K562 (cell line): Measurements from ENCODE around the gene IGLL1.
A peak's percentile ranks its signal among the peaks of the same experiment; 100 is the strongest.

ENCODE experiments used
- LCOR ChIP-seq: sonication (generic); formaldehyde crosslinking; IDR thresholded peaks from 2 replicates; pipeline ENCODE4 v1.8.0; 2022; ENCODE audit warnings: mild to moderate bottlenecking, missing genetic modification reagents
- MAFF ChIP-seq: IDR thresholded peaks from 2 replicates; pipeline ENCODE4 v1.6.1; 2012; ENCODE audit warnings: low read length, improper control_type of control experiment
- MYC ChIP-seq, 2 experiments: fragments of 250-450 bp in 1 of 2; sonication (Bioruptor Pico) in 1 of 2; IDR thresholded peaks; 2 replicates each; pipeline versions ENCODE4 v1.5.1 to v1.6.1; 2012 to 2021; ENCODE audit warnings: low read depth in 2 of 2, borderline replicate concordance in 1 of 2, improper control_type of control experiment in 1 of 2, low read length in 1 of 2, mild to moderate bottlenecking in 1 of 2, moderate library complexity in 1 of 2
- NFRKB ChIP-seq: fragments of 450-650 bp; IDR thresholded peaks from 2 replicates; pipeline ENCODE4 v1.6.1; 2016; ENCODE audit warnings: low read depth
- POLR2A ChIP-seq: fragments of 450-650 bp; conservative IDR thresholded peaks from 2 replicates; pipeline ENCODE4 v1.6.1; 2016
- TBL1XR1 ChIP-seq, 2 experiments: IDR thresholded peaks; 2 replicates each; pipeline ENCODE4 v1.6.1; 2012; ENCODE audit warnings: improper control_type of control experiment in 2 of 2, low read length in 2 of 2, mild to moderate bottlenecking in 1 of 2
- ZNF121 ChIP-seq: sonication (generic); formaldehyde crosslinking; conservative IDR thresholded peaks from 2 replicates; pipeline ENCODE4 v1.8.0; 2022; ENCODE audit warnings: missing genetic modification reagents
- ZNF717 ChIP-seq: fragments of 250-450 bp; sonication (Bioruptor Pico); IDR thresholded peaks from 2 replicates; pipeline ENCODE4 v1.5.0; 2021
- TF ChIP-seq, protein P1 (sequence below): sonication (generic); formaldehyde crosslinking; IDR thresholded peaks from 2 replicates; pipeline ENCODE4 v1.8.0; 2022; ENCODE audit warnings: mild to moderate bottlenecking, missing genetic modification reagents
- TF ChIP-seq, protein P2 (sequence below), 3 experiments: IDR thresholded peaks in 2 of 3; conservative IDR thresholded peaks in 1 of 3; 2 replicates each; pipeline ENCODE4 v1.5.1; 2011 to 2012; ENCODE audit warnings: low read length in 3 of 3, mild to moderate bottlenecking in 3 of 3, control low read depth in 2 of 3, improper control_type of control experiment in 1 of 3, inconsistent platforms in 1 of 3, low read depth in 1 of 3, mixed read lengths in 1 of 3, moderate library complexity in 1 of 3; ENCODE audit not compliant: insufficient read depth in 2 of 3

DNA sequence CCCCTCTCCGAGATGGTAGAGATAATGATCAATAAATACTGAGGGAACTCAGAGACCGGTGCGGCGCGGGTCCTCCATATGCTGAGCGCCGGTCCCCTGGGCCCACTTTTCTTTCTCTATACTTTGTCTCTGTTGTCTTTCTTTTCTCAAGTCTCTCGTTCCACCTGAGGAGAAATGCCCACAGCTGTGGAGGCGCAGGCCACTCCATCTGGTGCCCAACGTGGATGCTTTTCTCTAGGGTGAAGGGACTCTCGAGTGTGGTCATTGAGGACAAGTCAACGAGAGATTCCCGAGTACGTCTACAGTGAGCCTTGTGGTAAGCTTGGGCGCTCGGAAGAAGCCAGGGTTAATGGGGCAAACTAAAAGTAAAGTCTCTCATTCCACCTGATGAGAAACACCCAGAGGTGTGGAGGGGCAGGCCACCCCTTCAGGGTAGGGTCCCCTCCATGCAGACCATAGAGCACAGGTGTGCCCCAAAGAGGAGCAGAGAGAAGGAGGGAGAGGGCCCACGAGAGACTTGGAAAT is 43.2 kb downstream of the IGLL1 start:
- no peak for TF ChIP-seq TBL1XR1 (IDR thresholded peaks at IDR 0.05; ENCODE audit: low read length in 2 of 2)
- TF ChIP-seq NFRKB, result 0 out of 2 replicates have a peak, but pooled peaks have one; percentile 12
- TF ChIP-seq, protein P1, sequence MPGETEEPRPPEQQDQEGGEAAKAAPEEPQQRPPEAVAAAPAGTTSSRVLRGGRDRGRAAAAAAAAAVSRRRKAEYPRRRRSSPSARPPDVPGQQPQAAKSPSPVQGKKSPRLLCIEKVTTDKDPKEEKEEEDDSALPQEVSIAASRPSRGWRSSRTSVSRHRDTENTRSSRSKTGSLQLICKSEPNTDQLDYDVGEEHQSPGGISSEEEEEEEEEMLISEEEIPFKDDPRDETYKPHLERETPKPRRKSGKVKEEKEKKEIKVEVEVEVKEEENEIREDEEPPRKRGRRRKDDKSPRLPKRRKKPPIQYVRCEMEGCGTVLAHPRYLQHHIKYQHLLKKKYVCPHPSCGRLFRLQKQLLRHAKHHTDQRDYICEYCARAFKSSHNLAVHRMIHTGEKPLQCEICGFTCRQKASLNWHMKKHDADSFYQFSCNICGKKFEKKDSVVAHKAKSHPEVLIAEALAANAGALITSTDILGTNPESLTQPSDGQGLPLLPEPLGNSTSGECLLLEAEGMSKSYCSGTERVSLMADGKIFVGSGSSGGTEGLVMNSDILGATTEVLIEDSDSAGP (CRISPR knock-in tag), result no peak
- TF ChIP-seq POLR2A, result no peak
- no peak for TF ChIP-seq ZNF121
- no peak for TF ChIP-seq MYC (IDR thresholded peaks at IDR 0.05; ENCODE audit: low read depth, low read length)
- TF ChIP-seq MYC (CRISPR knock-in tag; IDR thresholded peaks at IDR 0.05; ENCODE audit: borderline replicate concordance, low read depth), result no peak
- TF ChIP-seq, protein P2, sequence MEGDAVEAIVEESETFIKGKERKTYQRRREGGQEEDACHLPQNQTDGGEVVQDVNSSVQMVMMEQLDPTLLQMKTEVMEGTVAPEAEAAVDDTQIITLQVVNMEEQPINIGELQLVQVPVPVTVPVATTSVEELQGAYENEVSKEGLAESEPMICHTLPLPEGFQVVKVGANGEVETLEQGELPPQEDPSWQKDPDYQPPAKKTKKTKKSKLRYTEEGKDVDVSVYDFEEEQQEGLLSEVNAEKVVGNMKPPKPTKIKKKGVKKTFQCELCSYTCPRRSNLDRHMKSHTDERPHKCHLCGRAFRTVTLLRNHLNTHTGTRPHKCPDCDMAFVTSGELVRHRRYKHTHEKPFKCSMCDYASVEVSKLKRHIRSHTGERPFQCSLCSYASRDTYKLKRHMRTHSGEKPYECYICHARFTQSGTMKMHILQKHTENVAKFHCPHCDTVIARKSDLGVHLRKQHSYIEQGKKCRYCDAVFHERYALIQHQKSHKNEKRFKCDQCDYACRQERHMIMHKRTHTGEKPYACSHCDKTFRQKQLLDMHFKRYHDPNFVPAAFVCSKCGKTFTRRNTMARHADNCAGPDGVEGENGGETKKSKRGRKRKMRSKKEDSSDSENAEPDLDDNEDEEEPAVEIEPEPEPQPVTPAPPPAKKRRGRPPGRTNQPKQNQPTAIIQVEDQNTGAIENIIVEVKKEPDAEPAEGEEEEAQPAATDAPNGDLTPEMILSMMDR (IDR thresholded peaks at IDR 0.05 in 2 of 3, conservative IDR thresholded peaks at IDR 0.05 in 1 of 3; ENCODE audit: insufficient read depth in 2 of 3, low read depth in 1 of 3, low read length in 3 of 3), result no peak
- TF ChIP-seq MAFF, result no peak
- no peak for TF ChIP-seq ZNF717 (CRISPR knock-in tag)
- TF ChIP-seq LCOR (CRISPR knock-in tag), result no peak
